Esophagus muscularis mucosa (tissue), 4 donors: Measurements from ENCODE around the gene HSP90AA1.

Experiments
- CTCF ChIP-seq, 3 experiments: fragments of 200-600 bp in 2 of 3; fragments of 450-650 bp in 1 of 3; sonication (generic) in 2 of 3; IDR thresholded peaks; one replicate each; pipeline ENCODE4 v1.5.1; 2017 to 2019; ENCODE audit warnings: antibody characterized with exemption in 3 of 3, mild to moderate bottlenecking in 2 of 3, moderate library complexity in 1 of 3
- EP300 ChIP-seq: sonication (generic); formaldehyde crosslinking; IDR thresholded peaks from one replicate; pipeline ENCODE4 v1.6.1; 2017; ENCODE audit warnings: antibody characterized with exemption
- POLR2A ChIP-seq: fragments of 450-650 bp; IDR thresholded peaks from one replicate; pipeline ENCODE4 v1.6.1; 2017; ENCODE audit warnings: antibody characterized with exemption, moderate library complexity, mild to moderate bottlenecking, low read depth

- no peak for TF ChIP-seq CTCF (IDR thresholded peaks at IDR 0.05)
- TF ChIP-seq POLR2A = no peak
- TF ChIP-seq EP300 = no peak
These were observed 40.1 kb upstream of the HSP90AA1 start for GRCh38 chr14:102126807-102127455.
